HepG2 (cell line): ENCODE data around the gene SCGB3A2. TPM values are rescaled to one million over a fixed set of nuclear protein-coding genes. Genes with fewer than 3 reads are reported as not detected.

Experiments
- FOXJ3 ChIP-seq: sonication (generic); formaldehyde crosslinking; IDR thresholded peaks from 2 replicates; pipeline ENCODE4 v1.4.0; 2020; ENCODE audit warnings: missing genetic modification reagents, mild to moderate bottlenecking, borderline replicate concordance
- KAT7 ChIP-seq: IDR thresholded peaks from 2 replicates; pipeline ENCODE4 v1.6.1; 2018; ENCODE audit warnings: borderline replicate concordance, missing compliant biosample characterization
- SNAI1 ChIP-seq: sonication (generic); formaldehyde crosslinking; IDR thresholded peaks from 2 replicates; pipeline ENCODE4 v1.5.0; 2020; ENCODE audit warnings: mild to moderate bottlenecking, missing genetic modification reagents, borderline replicate concordance
- XBP1 ChIP-seq: sonication (generic); formaldehyde crosslinking; IDR thresholded peaks from 2 replicates; pipeline ENCODE4 v1.5.0; 2020; ENCODE audit warnings: missing genetic modification reagents
- ZBTB7A ChIP-seq: sonication (generic); formaldehyde crosslinking; IDR thresholded peaks from 2 replicates; pipeline ENCODE4 v1.8.0; 2022; ENCODE audit warnings: mild to moderate bottlenecking, missing genetic modification reagents
- ZNF768 ChIP-seq: sonication (generic); formaldehyde crosslinking; IDR thresholded peaks from 2 replicates; pipeline ENCODE4 v1.4.0; 2020; ENCODE audit warnings: missing genetic modification reagents
- polyA plus RNA-seq, 8 experiments: library from polyadenylated mRNA; depleted of rRNA in 3 of 8; stranded (reverse) in 7 of 8; unstranded in 1 of 8; fragments of >200 nt; fragmentation: Illumina TruSeq in 4 of 8; extraction: Trizol in 4 of 8; gene quantifications; 2 replicates each; pipeline versions ENCODE4 v1.2.1 to v1.2.3, GENCODE V29; 2011 to 2016; ENCODE audit warnings: low read depth in 4 of 8, missing spikeins in 1 of 8, mixed read lengths in 1 of 8; ENCODE audit not compliant: insufficient read depth in 1 of 8
- total RNA-seq, 5 experiments: library from RNA; depleted of rRNA; stranded (reverse); fragments of >200 nt; fragmentation: Illumina TruSeq; extraction: Trizol; gene quantifications; 2 replicates each; pipeline ENCODE4 v1.2.3, GENCODE V29; 2016; ENCODE audit warnings: low read depth in 1 of 5
- TF ChIP-seq, protein P1 (sequence below): sonication (generic); formaldehyde crosslinking; IDR thresholded peaks from one replicate; pipeline ENCODE4 v1.5.1; 2020; ENCODE audit warnings: mild to moderate bottlenecking, missing genetic modification reagents; ENCODE audit errors: not compliant biosample characterization
- TF ChIP-seq, protein P2 (sequence below): IDR thresholded peaks from 2 replicates; pipeline ENCODE4 v1.6.1; 2016; ENCODE audit warnings: missing genetic modification reagents, missing compliant biosample characterization
- TF ChIP-seq, protein P3 (sequence below): sonication (generic); formaldehyde crosslinking; IDR thresholded peaks from 2 replicates; pipeline ENCODE4 v1.8.0; 2022; ENCODE audit warnings: mild to moderate bottlenecking, missing genetic modification reagents, moderate library complexity

The SCGB3A2 gene
- total and polyA plus RNA-seq, 2 of the 13 experiments (the other 11 are each of a cell fraction or from before 2014, with no cell fraction given), result not detected

DNA sequence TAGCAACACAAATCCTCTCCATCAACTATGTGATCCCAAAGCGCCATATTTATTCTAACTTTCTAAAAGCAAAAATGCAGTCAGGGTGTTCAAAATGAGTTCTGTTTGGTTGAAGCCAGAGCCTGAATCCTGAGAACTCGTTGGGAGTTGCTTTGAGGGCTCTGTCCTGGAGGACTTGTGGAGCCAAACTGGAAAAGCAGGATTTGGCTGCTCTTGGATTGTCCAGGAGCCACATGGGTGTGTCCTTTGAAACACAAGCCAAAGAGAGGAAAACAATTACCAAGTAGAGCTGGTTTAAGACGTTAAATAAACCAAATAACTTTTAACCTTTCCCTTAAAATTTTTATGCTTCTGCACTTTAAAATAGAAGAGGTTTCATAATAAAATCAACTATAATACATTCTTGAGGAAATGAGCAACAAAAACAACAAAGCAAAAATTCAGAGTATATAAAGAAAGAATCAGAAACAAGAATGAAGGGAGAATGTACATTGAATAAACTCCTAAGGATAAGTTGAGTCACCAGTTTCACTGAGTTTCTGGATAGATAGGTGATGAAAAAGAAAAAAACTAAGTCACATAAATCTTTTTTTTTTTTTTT is 14.3 kb downstream of the SCGB3A2 start (continued):
- TF ChIP-seq, protein P1, sequence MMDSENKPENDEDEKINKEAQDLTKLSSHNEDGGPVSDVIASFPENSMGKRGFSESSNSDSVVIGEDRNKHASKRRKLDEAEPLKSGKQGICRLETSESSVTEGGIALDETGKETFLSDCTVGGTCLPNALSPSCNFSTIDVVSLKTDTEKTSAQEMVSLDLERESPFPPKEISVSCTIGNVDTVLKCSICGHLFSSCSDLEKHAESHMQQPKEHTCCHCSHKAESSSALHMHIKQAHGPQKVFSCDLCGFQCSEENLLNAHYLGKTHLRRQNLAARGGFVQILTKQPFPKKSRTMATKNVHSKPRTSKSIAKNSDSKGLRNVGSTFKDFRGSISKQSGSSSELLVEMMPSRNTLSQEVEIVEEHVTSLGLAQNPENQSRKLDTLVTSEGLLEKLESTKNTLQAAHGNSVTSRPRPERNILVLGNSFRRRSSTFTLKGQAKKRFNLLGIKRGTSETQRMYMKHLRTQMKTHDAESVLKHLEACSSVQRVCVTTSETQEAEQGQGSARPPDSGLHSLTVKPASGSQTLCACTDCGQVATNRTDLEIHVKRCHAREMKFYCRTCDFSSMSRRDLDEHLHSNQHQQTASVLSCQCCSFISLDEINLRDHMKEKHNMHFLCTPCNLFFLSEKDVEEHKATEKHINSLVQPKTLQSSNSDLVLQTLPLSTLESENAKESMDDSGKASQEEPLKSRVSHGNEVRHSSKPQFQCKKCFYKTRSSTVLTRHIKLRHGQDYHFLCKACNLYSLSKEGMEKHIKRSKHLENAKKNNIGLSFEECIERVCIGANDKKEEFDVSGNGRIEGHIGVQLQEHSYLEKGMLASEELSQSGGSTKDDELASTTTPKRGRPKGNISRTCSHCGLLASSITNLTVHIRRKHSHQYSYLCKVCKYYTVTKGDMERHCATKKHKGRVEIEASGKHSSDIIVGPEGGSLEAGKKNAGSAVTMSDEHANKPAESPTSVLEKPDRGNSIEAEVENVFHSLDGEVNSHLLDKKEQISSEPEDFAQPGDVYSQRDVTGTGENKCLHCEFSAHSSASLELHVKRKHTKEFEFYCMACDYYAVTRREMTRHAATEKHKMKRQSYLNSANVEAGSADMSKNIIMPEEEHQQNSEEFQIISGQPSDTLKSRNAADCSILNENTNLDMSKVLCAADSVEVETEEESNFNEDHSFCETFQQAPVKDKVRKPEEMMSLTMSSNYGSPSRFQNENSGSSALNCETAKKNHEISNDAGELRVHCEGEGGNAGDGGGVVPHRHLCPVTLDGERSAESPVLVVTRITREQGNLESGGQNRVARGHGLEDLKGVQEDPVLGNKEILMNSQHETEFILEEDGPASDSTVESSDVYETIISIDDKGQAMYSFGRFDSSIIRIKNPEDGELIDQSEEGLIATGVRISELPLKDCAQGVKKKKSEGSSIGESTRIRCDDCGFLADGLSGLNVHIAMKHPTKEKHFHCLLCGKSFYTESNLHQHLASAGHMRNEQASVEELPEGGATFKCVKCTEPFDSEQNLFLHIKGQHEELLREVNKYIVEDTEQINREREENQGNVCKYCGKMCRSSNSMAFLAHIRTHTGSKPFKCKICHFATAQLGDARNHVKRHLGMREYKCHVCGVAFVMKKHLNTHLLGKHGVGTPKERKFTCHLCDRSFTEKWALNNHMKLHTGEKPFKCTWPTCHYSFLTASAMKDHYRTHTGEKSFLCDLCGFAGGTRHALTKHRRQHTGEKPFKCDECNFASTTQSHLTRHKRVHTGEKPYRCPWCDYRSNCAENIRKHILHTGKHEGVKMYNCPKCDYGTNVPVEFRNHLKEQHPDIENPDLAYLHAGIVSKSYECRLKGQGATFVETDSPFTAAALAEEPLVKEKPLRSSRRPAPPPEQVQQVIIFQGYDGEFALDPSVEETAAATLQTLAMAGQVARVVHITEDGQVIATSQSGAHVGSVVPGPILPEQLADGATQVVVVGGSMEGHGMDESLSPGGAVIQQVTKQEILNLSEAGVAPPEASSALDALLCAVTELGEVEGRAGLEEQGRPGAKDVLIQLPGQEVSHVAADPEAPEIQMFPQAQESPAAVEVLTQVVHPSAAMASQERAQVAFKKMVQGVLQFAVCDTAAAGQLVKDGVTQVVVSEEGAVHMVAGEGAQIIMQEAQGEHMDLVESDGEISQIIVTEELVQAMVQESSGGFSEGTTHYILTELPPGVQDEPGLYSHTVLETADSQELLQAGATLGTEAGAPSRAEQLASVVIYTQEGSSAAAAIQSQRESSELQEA (CRISPR knock-in tag), result no peak
- TF ChIP-seq, protein P2, sequence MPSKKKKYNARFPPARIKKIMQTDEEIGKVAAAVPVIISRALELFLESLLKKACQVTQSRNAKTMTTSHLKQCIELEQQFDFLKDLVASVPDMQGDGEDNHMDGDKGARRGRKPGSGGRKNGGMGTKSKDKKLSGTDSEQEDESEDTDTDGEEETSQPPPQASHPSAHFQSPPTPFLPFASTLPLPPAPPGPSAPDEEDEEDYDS, result no peak
- TF ChIP-seq ZNF768 (CRISPR knock-in tag) (no peak), SNAI1 (CRISPR knock-in tag) (no peak), ZBTB7A (CRISPR knock-in tag) (no peak), KAT7 (CRISPR knock-in tag) (no peak), XBP1 (CRISPR knock-in tag) (no peak), FOXJ3 (CRISPR knock-in tag) (no peak)
- TF ChIP-seq, protein P3, sequence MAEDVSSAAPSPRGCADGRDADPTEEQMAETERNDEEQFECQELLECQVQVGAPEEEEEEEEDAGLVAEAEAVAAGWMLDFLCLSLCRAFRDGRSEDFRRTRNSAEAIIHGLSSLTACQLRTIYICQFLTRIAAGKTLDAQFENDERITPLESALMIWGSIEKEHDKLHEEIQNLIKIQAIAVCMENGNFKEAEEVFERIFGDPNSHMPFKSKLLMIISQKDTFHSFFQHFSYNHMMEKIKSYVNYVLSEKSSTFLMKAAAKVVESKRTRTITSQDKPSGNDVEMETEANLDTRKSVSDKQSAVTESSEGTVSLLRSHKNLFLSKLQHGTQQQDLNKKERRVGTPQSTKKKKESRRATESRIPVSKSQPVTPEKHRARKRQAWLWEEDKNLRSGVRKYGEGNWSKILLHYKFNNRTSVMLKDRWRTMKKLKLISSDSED (CRISPR knock-in tag), result no peak
